ENCODE measurements around the gene MROH7.

MROH7 gene

GRCh38 chr1:54742282-54742681 is 100.7 kb downstream of the MROH7 start:
- no peak for DNase-seq (ENCODE audit: low spot score)

- no peak for DNase-seq (ENCODE audit: low spot score)
Measured at GRCh38 chr1:54743416-54744226, 102.0 kb downstream of the MROH7 start.

- DNase-seq (ENCODE audit: low spot score) = no peak
Measured at GRCh38 chr1:54744696-54745095, 103.1 kb downstream of the MROH7 start.

- no peak for DNase-seq (ENCODE audit: low spot score)
Measured at GRCh38 chr1:54745274-54745673, 103.7 kb downstream of the MROH7 start.

- no peak for DNase-seq (ENCODE audit: low spot score)
Measured at GRCh38 chr1:54745864-54746263, 104.3 kb downstream of the MROH7 start.

- no peak for DNase-seq (ENCODE audit: low spot score)
Measured at GRCh38 chr1:54748094-54748835, 106.7 kb downstream of the MROH7 start.

- no peak for DNase-seq (ENCODE audit: low spot score)
Measured at GRCh38 chr1:54750596-54750995, 109.0 kb downstream of the MROH7 start.

- DNase-seq (ENCODE audit: low spot score) = no peak
Measured at GRCh38 chr1:54751426-54751825, 109.8 kb downstream of the MROH7 start.

GRCh38 chr1:54754045-54754444 is 112.5 kb downstream of the MROH7 start:
- no peak for DNase-seq (ENCODE audit: low spot score)

- no peak for DNase-seq (ENCODE audit: low spot score)
Measured at GRCh38 chr1:54754486-54755285, 113.1 kb downstream of the MROH7 start.

GRCh38 chr1:54757833-54758232 is 116.2 kb downstream of the MROH7 start:
- no peak for DNase-seq (ENCODE audit: low spot score)

GRCh38 chr1:54758678-54759348 is 117.2 kb downstream of the MROH7 start:
- DNase-seq (ENCODE audit: low spot score) = no peak
